C4-2B (cell line): ENCODE measurements around the gene MYRFL.

Experiments used
- CTCF ChIP-seq: fragments of 450-650 bp; conservative IDR thresholded peaks from 2 replicates; pipeline ENCODE4 v1.5.1; 2017; ENCODE audit warnings: mild to moderate bottlenecking
- ZFX ChIP-seq: fragments of 450-650 bp; IDR thresholded peaks from 2 replicates; pipeline ENCODE4 v1.6.1; 2017

GRCh38 chr12:69843608-69844007 lies 18.6 kb downstream of the MYRFL start:
- no peak for TF ChIP-seq CTCF
- no peak for TF ChIP-seq ZFX
